ENCODE measurements around the gene TMEM51.

The TMEM51 gene

DNA sequence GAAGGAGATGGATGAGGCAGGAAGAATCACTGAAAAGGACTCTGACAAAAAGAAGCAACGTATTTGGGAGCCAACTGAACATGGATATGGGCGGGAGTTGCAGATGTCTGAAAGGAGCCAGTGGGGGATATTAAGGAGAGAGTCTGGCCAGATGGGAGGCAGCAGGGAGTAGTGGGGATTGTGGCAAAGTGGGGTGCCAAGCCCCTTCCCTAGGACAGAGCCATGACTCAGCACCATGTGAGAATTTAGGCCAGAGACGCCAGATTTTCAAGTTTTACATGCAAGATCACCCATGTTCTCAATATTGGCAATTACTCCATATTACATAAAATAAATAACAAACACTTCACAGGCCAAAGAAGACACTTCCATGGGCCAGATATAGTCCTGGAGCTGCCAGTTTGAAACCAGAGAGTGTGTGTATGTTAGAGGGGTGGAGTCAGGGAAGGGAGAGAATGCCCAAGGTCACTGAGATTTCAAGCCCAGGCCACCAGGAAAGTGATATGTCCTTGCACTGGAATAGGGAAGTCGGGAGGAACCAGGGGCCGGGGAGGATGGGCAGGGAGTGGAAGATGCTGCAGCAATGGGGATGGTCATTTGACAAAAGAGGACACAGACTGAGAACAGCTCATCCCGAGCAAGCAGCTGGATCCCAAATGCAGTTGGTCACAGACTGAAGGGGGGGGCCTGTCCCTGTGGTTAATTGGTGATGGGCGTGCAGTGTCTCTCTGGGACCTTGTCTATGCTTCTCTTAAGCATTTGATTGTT is 23.5 kb downstream of the TMEM51 start:
- no peak for DNase-seq (ENCODE audit: extremely low read depth, insufficient read length)
- Histone ChIP-seq H3K36me3 (ENCODE audit: control insufficient read depth, insufficient read depth, low read length) (no peaks in the 10 kb centered on the region), H3K4me3 (replicated peaks; ENCODE audit: low read depth, low read length) (no peak overlapping the region), H3K27me3 (replicated peaks; ENCODE audit: control insufficient read depth, insufficient read depth, low read length) (no peaks in the 10 kb centered on the region)
- TF ChIP-seq, protein P1, sequence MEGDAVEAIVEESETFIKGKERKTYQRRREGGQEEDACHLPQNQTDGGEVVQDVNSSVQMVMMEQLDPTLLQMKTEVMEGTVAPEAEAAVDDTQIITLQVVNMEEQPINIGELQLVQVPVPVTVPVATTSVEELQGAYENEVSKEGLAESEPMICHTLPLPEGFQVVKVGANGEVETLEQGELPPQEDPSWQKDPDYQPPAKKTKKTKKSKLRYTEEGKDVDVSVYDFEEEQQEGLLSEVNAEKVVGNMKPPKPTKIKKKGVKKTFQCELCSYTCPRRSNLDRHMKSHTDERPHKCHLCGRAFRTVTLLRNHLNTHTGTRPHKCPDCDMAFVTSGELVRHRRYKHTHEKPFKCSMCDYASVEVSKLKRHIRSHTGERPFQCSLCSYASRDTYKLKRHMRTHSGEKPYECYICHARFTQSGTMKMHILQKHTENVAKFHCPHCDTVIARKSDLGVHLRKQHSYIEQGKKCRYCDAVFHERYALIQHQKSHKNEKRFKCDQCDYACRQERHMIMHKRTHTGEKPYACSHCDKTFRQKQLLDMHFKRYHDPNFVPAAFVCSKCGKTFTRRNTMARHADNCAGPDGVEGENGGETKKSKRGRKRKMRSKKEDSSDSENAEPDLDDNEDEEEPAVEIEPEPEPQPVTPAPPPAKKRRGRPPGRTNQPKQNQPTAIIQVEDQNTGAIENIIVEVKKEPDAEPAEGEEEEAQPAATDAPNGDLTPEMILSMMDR (IDR thresholded peaks at IDR 0.05; ENCODE audit: insufficient read depth, low read length, poor library complexity, severe bottlenecking): no peak

DNA sequence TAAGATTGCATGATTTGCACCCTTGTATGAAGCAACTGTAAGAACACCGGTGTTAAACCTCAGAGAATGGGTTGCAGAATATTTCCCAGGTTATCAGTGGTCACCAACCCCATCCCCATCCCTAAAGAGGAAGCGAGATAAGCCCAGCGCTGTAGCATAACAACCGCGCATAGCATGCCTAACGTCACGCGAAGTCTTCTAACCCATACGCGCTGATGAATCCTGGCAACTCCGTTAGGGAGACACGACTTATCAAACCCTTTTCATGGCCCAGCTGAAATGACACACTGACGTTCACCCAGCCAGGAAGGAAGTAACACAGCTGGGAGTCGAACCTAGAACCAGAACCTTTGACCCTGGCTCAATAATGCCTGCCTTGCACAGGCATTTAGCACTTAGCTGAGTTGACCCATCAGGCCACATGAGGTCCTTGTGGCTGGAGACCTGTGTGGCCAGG is 24.2 kb downstream of the TMEM51 start:
- no peak overlapping the region for H3K4me3 ChIP-seq (replicated peaks; ENCODE audit: low read depth, low read length)
- no peaks in the 10 kb centered on the region for H3K36me3 ChIP-seq (ENCODE audit: control insufficient read depth, insufficient read depth, low read length)
- TF ChIP-seq, protein P1 (IDR thresholded peaks at IDR 0.05; ENCODE audit: insufficient read depth, low read length, poor library complexity, severe bottlenecking): no peak
- DNase-seq (ENCODE audit: extremely low read depth, insufficient read length): no peak
- no peaks in the 10 kb centered on the region for H3K27me3 ChIP-seq (replicated peaks; ENCODE audit: control insufficient read depth, insufficient read depth, low read length)

DNA sequence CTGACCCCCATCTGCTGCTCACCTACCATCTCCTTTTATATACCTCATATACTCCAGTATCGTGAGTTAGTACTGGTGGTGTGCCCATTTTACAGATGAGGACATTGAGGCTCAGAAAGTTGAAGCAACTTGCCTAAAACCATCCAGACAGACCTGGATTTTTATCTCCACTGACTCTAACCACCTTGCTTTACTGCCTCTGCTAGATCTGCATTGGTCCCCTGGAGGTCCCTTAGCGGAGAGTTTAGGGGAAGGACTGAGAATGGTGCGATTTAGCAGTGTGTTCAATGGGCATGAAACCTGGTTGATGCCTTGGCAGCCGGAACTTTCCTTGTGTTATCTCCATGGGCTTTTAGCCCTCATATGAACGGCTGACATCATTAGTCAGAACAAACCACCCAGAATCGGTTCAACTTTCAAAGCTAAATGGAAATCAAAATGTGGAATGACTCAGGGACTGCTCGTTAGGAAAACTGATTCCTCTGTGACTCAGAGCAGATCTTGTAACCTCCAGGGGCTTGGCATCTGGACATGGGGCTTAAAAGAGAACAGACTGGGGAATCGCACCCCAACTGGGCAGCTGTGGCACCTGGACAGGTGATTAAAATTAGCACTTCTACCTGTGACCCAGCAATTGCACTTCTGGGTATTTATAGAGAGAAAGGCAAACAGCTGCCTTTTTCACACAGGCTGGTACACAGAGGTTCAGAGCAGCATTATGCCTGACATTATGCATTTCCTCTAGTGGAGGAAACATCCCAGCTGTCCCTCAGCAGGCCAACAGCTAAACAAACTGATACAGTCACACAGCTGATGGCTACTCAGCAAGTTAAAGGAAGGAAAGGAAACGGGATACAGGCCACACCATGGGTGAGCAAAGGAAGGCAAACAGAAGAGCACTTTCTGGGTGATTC is 25.3 kb downstream of the TMEM51 start:
- no peaks in the 10 kb centered on the region for H3K27me3 ChIP-seq (replicated peaks; ENCODE audit: control insufficient read depth, insufficient read depth, low read length)
- no peaks in the 10 kb centered on the region for H3K36me3 ChIP-seq (ENCODE audit: control insufficient read depth, insufficient read depth, low read length)
- TF ChIP-seq, protein P1 (IDR thresholded peaks at IDR 0.05; ENCODE audit: insufficient read depth, low read length, poor library complexity, severe bottlenecking): no peak
- no peak overlapping the region for H3K4me3 ChIP-seq (replicated peaks; ENCODE audit: low read depth, low read length)
- DNase-seq (ENCODE audit: extremely low read depth, insufficient read length): no peak

DNA sequence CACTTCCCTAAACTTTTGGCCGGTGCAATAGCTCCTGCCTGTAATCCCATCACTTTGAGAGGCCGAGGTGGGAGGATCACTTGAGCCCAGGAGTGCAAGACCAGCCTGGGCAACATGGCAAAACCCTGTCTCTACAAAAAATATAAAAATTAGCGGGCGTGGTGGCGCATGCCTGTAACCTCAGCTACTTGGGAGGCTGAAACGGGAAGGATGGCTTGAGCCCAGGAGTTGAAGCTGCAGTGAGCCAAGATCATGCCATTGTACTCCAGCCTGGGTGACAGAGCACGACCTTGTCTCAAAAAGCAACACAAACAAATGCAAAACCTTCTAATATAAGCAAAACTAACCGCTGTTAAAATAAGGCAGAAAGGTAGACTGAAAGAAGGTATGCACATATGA is 25.9 kb downstream of the TMEM51 start:
- TF ChIP-seq, protein P1 (IDR thresholded peaks at IDR 0.05; ENCODE audit: insufficient read depth, low read length, poor library complexity, severe bottlenecking): no peak
- no peaks in the 10 kb centered on the region; the same call in 1 of the 2 replicates for H3K27me3 ChIP-seq (replicated peaks; ENCODE audit: control insufficient read depth, insufficient read depth, low read length)
- DNase-seq (ENCODE audit: extremely low read depth, insufficient read length): no peak
- H3K36me3 ChIP-seq (ENCODE audit: control insufficient read depth, insufficient read depth, low read length): no peaks in the 10 kb centered on the region
- no peak overlapping the region for H3K4me3 ChIP-seq (replicated peaks; ENCODE audit: low read depth, low read length)

DNA sequence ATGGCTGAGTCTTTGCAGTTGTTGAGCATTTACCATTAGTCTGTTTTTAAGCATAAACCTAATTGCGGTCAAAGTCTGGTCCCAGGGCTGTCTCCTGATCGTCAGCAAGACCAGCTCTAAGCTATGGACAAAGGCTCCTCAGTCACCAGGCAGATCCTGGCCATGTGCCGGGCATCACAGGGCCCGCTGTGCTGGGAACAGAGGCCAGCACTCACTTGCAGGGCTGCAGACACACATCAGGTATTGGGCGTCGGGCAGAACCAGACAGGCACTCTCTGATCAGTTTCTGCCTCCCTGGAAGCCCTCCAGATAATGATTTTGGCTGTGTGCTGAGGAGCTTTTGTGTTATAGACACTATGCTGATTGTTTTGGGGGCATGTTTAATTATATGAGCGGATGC is 26.6 kb downstream of the TMEM51 start:
- no peak for DNase-seq (ENCODE audit: extremely low read depth, insufficient read length)
- Histone ChIP-seq H3K27me3 (replicated peaks; ENCODE audit: control insufficient read depth, insufficient read depth, low read length) (no peaks in the 10 kb centered on the region; the same call in 1 of the 2 replicates), H3K36me3 (ENCODE audit: control insufficient read depth, insufficient read depth, low read length) (no peaks in the 10 kb centered on the region), H3K4me3 (replicated peaks; ENCODE audit: low read depth, low read length) (no peak overlapping the region)
- TF ChIP-seq, protein P1 (IDR thresholded peaks at IDR 0.05; ENCODE audit: insufficient read depth, low read length, poor library complexity, severe bottlenecking): no peak

Data from GM06990 (cell line).